A172 (cell line): Measurements from ENCODE around the gene NDUFA5. TPM values are rescaled to one million over a fixed set of nuclear protein-coding genes. Genes with fewer than 3 reads are reported as not detected.
"Not testable (repeated sequence)": the region's sequence is repeated elsewhere in the genome, so short reads cannot be mapped to it uniquely, and the experiment has no call there.

ENCODE experiments used
- DNase-seq: peaks from one replicate; pipeline ENCODE4 v3.0.0-alpha.2; 2015; ENCODE audit warnings: low spot score
- total RNA-seq: library from RNA; depleted of rRNA; stranded (reverse); fragments of >200 nt; shearing (Covaris generic); gene quantifications from 2 replicates; pipeline ENCODE4 v1.2.3, GENCODE V29; 2014

NDUFA5 gene
- total RNA-seq, 1 experiment from 2014 or later = 133 TPM

- no peak for DNase-seq
Measured at GRCh38 chr7:123557016-123557397, 611 bp downstream of the NDUFA5 start.

GRCh38 chr7:123555484-123555883 is 2.1 kb downstream of the NDUFA5 start:
- no peak for DNase-seq

- no peak for DNase-seq
Measured at GRCh38 chr7:123553159-123553558, 4.5 kb downstream of the NDUFA5 start.

- DNase-seq = no peak
Measured at GRCh38 chr7:123552641-123553040, 5.0 kb downstream of the NDUFA5 start.

- DNase-seq = not testable (repeated sequence)
Measured at GRCh38 chr7:123552134-123552533, 5.5 kb downstream of the NDUFA5 start.

- DNase-seq = no peak
Measured at GRCh38 chr7:123548406-123548805, 9.2 kb downstream of the NDUFA5 start.

GRCh38 chr7:123539871-123540270 is 17.7 kb downstream of the NDUFA5 start:
- no peak for DNase-seq

GRCh38 chr7:123538897-123539296 is 18.7 kb downstream of the NDUFA5 start:
- DNase-seq = peak; percentile 37

- peak; percentile 91 for DNase-seq
Measured at GRCh38 chr7:123538189-123538714, 19.4 kb downstream of the NDUFA5 start.

- DNase-seq = peak; percentile 31
Measured at GRCh38 chr7:123537026-123537642, 20.5 kb downstream of the NDUFA5 start.

- DNase-seq = no peak
Measured at GRCh38 chr7:123535517-123535916, 22.1 kb downstream of the NDUFA5 start.

- peak; percentile 94 for DNase-seq
Measured at GRCh38 chr7:123534383-123535260, 23.0 kb downstream of the NDUFA5 start, which contains the start of gene IQUB. Gene IQUB (minus strand): TSS chr7:123534595. CDS start chr7:123512340, 22,255 bp downstream.

GRCh38 chr7:123533929-123534382 is 23.7 kb downstream of the NDUFA5 start:
- no peak for DNase-seq

GRCh38 chr7:123533553-123533917 is 24.1 kb downstream of the NDUFA5 start:
- DNase-seq = no peak

GRCh38 chr7:123532788-123533552 is 24.6 kb downstream of the NDUFA5 start:
- DNase-seq = peak; percentile 48

- DNase-seq = not testable (repeated sequence)
Measured at GRCh38 chr7:123532343-123532742, 25.3 kb downstream of the NDUFA5 start.

GRCh38 chr7:123530035-123530591 is 27.5 kb downstream of the NDUFA5 start:
- DNase-seq = not testable (repeated sequence)

- DNase-seq = no peak
Measured at GRCh38 chr7:123528265-123528664, 29.4 kb downstream of the NDUFA5 start.

GRCh38 chr7:123527712-123528225 is 29.8 kb downstream of the NDUFA5 start:
- DNase-seq = not testable (repeated sequence)

- not testable (repeated sequence) for DNase-seq
Measured at GRCh38 chr7:123526533-123526932, 31.1 kb downstream of the NDUFA5 start.

- peak; percentile 12 for DNase-seq
Measured at GRCh38 chr7:123522066-123522465, 35.6 kb downstream of the NDUFA5 start.
